ENCODE data around the gene FAM47E.

The FAM47E gene

DNA sequence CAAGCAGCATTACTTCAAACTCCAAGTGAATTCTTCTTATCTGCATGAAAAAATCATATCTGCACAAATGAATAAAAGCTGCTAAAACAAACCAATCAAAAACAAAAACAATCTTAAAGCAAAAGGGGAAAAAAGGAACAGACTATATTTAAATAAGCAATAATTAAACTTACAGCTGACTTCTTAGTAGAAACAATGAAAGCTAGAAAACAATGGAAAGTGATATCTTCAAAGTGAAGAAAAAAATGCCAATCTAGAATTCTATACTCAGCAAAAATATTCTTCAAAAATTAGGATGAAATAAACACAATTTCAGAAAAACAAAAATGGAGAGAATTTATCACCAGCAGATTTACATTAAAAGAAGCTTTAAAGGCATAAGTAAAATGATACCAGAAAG is 75.0 kb downstream of the FAM47E start:
- no peak for FAIRE-seq
- DNase-seq (ENCODE audit: insufficient read length, low spot score), result no peak
